NOMO-1 treated with dmso at 0.1 percent for 144 hours (cell line): ENCODE results near the gene MRPL37.
"Not testable (repeated sequence)": the region's sequence is repeated elsewhere in the genome, so short reads cannot be mapped to it uniquely, and the experiment has no call there.

Experiments used
- DNase-seq: peaks from one replicate; lab custom pipeline; 2025; ENCODE audit not compliant: unreplicated experiment; lab: John Stamatoyannopoulos, UW

The MRPL37 gene

DNA sequence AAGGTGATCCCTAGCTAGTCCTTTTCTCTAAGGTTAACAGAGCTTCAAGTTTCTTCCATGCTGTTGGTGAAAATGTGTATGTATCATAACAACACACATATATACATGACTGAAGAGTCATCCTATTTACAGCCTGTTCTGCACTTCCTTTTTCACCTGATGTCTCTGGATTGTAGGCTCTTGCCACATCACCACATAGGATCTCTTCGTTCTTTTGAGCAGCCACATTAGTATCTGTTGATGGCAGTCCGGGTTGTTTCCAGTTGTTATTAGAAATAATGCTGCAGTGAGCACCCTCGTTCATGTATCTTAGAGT is 19.7 kb downstream of the MRPL37 start:
- DNase-seq, result no peak

- DNase-seq, result no peak
Measured at GRCh38 chr1:54220004-54220811, 20.2 kb downstream of the MRPL37 start.

DNA sequence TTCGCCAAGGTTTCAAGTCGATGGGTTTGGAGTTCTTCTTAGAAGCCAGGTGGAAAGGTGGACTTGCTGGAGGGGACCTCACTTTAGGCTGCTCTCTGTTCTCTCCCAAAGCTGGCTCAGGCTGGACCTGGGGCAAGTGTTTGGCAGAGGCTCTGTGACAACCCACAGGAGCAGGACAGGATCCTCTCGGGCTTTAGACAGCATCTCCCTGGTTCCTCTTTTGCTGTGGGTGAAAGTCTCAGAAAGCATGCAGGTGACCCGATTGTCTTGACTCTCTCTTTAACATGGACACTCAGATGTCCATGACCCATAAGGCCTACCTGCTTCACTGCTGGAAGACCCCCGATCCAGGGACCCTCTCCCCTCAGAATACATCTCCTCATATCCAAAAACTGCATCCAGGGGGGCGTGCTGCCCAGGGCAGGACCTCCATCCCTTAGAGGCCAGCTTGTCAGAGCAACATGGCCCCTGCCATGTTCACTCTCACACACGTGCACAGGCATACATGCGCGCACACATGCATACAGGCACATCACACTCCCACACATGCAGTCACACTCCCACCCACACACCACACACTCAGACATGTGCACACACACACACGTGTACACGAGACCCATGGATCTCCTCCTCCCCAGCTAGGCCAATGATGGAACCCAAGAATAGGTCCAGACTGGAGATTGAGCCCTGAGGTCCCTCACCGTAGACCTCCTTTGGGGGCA is 21.3 kb downstream of the MRPL37 start:
- no peak for DNase-seq

DNA sequence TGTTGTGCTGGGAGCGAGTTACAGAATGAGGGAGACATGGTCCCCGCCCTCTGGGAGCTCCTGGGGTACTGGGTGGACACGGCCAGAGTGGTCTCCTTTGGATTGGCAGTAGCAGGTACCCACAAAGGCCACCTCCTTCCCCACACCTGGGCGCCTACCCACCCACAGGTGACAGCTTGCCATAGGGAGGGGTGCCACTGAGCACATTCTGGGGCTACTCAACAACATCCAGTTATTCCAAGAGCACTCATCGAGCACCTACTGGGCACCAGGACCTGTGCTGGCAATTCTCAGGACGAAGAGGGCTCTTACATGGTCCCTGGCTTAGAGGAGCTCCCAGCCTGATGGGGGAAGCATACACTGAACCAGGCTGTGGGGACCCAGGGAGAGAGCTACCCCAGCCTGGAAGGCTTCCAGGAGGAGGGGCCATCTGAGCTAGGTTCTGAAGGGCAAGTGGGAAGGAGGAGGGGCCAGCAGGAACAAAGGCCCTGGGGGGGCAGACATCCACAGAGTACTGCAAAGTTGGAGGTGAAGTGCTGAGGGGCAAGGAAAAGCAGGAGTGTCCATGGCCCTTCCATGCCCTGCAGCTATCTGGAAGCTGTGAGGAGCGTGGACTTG is 22.0 kb downstream of the MRPL37 start:
- no peak for DNase-seq

- no peak for DNase-seq
Measured at GRCh38 chr1:54222711-54223110, 22.7 kb downstream of the MRPL37 start.

GRCh38 chr1:54223441-54224202 is 23.7 kb downstream of the MRPL37 start:
- no peak for DNase-seq

DNA sequence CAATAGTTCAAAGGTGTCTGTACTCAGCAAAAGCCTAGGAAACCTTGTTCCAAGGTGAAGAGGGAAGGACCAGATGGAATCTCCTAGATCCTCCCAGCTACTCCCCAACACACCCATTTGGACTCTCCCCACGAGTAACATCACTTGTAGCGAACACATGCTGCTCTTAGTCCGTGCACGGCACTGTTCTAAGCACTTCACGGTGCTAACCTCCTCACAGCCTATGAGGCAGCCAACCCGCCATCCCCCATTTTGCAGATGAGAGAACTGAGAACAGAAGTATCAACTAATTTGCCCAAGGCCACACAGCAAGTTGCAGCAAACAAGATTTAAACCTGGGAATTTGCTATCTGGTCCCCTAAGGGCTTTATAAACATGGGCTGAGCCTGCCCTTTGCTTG is 24.3 kb downstream of the MRPL37 start:
- no peak for DNase-seq

- DNase-seq, result no peak
Measured at GRCh38 chr1:54225378-54225777, 25.4 kb downstream of the MRPL37 start.

DNA sequence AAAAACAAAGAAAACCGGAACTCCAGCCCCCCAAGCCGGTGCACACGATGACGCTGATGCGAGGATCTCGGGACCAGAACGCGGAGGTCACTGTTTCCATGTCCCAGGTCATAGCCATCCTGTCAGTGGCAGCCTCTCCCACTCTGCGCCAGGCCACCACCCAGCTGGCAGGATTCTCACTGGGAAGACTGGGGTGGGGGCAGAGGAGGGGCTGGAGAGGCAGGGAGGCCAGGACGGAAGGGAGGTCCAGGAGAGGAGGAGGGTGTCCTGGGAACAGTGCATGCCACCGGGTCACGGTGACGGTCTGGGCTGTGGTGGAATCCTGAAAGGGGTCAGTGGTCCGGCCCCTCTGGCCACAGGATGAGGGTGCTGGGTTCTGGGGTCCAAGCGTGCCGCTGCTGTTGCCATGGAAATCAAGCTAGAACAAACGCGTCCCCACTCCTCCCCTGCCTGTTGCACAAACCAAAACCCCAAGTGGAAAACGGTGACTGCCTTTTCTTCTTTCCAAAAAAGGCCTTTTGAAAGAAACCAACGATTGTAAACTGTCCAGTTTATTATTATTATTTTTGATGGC is 26.1 kb downstream of the MRPL37 start:
- no peak for DNase-seq

- DNase-seq, result no peak
Measured at GRCh38 chr1:54227091-54227602, 27.2 kb downstream of the MRPL37 start.

DNA sequence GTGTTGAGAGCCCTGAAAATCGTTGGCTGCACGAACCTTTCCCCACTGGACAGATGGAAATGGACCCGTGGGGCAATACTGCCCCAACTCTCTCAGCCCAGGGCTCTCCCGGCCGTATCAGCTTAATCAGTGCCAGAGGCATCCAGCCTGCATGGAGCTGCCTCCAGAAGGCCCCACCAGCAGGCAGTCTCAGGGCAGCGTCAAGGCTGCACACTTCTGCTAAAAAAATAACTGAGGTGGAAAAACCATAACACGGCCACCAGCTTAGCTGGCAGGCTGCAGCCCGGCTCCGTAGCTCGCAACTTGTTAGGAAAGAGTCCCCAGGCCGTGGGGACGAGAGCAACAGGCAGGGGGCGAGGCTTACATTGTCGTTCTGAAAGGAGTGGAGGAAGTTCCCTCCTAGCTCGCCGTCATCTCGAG is 27.9 kb downstream of the MRPL37 start:
- DNase-seq, result no peak

DNA sequence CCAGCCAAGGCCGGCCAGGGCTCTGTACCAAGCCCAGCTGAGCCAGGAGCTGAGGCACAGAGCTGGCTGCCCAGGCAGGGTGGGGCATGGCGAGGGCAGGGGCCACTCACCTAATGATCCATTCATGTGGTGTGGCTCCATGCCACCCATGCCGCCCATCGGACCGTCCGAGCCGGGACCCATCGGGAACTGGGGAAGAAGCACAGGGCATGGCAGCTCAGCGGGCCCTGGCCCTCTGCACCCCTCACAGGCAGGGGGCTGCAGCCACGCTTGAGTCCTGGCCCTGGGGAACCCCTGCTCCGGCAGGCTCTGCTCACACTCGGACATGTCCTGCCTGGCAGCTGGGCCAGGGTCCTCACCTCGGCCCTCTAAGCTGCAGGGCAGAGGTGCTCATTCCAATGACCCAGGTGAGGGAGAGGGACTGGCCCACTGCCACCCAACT is 28.7 kb downstream of the MRPL37 start:
- DNase-seq, result no peak

DNA sequence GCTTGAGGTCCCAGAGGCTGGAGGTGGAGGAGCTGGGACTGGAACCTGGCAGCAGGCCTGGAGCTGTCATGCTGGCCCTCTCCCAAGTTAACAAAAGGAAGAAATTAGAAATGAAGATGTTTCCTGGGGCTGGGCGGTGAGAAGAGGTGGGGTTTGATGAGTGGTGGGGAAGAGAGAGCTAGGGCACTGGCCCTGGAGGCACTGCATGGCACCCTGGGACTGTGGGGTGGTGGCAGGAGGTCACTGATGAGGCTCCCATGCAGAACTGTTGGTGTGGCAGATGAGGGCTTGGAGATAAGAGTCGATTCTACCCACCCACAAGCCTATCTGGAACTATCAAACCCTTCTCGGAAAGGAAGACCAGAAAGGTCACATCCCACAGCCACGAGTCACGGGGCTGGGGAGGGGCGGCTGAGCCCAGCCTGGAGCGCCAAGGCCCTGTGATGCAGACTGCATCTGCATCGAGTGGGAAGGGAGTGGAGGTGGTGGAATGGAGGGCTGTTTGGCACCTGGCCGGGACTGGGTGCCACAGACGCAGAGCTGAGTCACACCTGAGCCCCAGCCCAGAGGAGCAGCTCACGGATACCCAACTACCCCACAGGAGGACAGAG is 29.4 kb downstream of the MRPL37 start:
- no peak for DNase-seq

DNA sequence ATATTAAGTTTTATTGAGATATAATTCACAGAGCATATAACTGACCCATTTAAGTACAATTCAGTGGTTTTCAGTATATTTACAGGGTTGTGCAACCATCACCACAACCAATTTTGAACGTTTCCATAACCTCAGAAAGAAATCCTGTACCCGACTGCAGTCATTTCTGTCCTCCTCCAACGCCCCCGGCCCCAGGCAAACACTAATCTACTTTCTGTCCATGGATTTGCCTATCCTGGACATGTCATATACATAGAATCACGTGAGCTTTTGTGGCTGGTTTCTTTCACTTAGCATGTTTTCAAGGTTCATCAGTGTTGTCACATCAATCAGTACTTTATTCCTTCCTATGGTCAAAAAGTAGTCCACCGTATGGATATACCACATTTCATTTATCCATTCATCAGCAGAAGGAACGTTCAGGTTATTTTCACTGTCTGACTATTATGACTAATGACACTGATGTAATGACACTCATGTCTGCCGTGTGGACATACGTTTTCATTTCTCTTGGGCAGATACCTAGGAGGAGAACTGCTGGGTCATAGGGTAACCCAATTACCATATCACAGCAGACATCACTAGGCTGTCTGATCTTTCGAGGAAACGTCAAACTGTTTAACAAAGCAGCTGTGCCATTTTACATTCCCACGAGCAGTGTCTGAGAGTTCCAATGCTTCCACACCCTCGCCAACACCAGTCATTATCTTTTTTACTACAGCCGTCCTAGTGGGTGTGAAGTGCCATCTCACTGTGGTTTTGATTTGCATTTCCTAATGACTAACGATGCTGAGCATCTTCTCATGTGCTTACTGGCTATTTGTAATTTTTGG is 30.8 kb downstream of the MRPL37 start:
- DNase-seq, result peak; percentile 45

GRCh38 chr1:54233196-54233595 is 33.2 kb downstream of the MRPL37 start:
- DNase-seq, result not testable (repeated sequence)

GRCh38 chr1:54234284-54234683 is 34.3 kb downstream of the MRPL37 start:
- DNase-seq, result no peak

GRCh38 chr1:54237586-54237985 is 37.6 kb downstream of the MRPL37 start:
- DNase-seq, result no peak

- peak; percentile 81 for DNase-seq
Measured at GRCh38 chr1:54238353-54239034, 38.5 kb downstream of the MRPL37 start.

DNA sequence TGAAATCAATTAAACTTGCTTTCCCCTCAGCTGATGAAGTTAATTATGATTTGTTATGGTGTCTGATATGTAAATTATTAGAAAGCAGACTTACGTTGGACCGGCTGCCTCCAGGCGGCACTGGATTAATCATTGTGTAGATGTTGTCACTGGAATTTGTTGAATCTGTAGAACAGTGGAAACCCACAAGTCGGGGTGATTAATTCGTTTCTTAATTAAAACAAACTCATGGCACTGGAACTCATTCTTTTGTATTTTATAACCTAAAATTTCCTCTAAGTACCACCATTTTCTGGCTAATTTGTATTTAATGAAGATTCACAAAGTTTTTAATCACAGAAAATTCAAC is 39.0 kb downstream of the MRPL37 start:
- DNase-seq, result no peak
